NCI-H146 treated with DMSO at 0.1 percent for 48 hours (cell line): Measurements from ENCODE around the gene TMEM50B.
"Not testable (repeated sequence)": the region's sequence is repeated elsewhere in the genome, so short reads cannot be mapped to it uniquely, and the experiment has no call there.

ENCODE experiments used
- DNase-seq: peaks from one replicate; lab custom pipeline; 2025; ENCODE audit not compliant: unreplicated experiment; lab: John Stamatoyannopoulos, UW

The TMEM50B gene

DNA sequence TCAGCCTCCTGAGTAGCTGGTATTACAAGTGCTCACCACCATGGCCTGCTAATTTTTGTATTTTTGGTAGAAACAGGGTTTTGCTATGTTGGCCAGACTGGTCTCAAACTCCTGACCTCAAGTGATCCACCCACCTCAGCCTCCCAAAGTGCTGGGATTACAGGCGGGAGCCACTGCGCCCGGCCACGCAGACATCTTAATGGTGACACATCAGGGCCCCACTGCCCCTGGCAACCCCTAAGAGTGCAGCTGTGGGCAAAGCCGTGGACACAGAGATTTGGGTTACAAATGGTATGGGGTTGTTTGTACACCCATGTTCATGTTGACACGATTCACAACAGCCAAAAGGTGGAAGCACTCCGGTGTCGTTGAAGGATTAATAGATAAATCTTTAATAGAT is 46.8 kb downstream of the TMEM50B start:
- no peak for DNase-seq

DNA sequence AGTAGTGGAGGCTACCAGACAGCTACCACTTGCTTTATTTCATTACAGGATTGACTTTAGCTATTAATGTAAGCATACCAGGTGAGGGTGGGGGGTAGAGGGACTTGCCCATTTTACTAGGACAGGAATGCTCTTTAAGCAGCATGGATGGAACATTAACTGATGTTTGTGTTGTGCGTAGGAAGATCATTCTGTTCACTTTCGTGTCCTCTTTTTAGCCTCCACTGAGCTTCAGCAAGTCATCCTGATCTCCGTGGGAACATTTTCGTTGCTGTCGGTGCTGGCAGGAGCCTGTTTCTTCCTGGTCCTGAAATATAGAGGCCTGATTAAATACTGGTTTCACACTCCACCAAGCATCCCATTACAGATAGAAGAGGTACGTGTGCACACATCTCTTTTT is 47.3 kb downstream of the TMEM50B start:
- no peak for DNase-seq

DNA sequence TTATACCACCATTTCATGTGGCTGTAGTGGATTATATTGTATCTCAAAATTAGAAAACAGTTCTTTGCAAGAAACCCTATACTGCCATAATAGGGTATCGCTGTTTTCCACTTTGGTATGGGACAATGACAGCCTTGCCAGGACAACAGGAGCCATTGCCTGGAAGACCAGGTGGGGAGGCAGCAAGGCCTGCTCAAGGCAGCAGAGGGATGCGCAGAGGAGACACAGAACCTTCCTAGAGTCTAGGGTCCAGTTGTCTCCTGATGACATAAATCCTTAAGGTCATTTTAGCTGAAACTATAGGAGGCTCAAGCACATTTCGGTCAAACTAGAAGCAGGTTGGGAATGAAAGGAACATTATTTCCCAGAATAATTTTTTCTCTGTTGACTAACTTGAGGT is 48.9 kb downstream of the TMEM50B start:
- DNase-seq, result no peak

DNA sequence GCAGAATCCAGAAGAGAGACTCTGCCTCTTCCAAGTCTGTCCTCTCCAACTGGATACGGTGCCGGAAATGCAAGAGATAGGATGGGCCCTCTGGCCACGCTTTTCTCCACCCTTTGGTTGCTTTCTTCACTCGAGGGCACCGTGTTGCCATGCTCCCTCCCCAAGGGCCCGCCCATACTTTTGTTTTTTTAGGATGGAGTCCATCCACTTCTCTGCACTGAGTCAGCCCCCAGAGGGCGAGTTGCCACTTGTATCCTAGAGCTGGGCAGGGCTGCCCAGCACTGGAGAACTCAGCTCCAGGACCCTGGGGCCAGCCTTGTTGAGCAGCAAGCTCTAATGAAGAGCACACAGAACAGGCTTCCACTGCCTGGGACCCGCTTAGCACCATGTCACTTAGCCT is 51.1 kb downstream of the TMEM50B start:
- no peak for DNase-seq

DNA sequence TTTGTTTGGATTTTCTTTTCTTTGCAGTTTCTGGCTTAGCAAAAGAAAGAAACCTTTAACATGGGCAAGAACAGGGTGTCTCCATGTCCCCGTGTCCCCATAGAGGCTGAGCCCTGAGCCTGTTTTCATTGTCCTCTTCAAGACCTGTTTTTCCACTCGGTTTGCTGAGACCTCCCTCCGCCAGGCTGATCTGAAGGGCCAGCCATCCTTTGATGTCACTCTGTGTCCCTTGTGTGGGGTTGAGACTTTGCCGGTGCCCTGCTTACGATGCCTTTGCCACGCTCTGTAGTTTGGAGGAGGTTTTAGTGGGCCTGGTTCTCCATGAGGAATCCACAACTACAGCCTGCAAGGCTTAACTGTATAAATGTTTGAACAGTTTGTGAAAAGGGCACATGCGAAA is 52.7 kb downstream of the TMEM50B start:
- DNase-seq, result no peak

DNA sequence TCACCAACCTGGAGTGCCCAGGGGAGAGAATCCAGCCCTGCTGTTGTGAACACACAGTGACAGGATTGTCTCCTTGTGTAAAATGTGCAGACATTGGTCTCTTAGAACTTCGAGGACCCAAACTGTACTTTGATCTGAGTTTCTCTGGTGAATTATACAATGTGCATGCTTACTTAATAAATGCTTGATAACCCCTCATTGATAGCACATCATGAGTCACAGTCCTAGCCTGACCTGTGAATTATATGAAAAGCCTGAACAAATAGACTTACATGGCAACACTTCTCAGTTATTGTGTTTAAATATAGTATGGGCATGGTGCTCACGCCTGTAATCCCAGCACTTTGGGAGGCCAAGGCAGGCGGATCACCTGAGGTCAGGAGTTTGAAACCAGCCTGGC is 53.9 kb downstream of the TMEM50B start:
- DNase-seq, result no peak

DNA sequence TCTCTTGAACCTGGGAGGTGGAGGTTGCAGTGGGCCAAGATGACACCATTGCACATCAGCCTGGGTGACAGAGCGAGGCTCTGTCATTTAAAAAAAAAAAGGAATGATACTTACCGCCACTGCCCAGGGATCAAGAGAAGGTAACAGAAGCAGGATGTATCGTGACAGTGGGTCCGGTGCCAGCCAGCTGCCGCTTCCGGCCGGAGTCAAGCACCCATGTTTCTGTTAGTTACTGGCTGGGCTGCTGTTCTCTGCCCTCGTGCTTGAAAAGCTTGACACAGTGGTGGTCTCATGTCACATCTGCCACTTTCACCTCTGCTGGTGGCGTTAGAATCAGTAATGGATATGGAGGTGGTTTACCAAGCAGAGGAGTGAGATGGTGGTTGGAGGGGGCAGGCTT is 55.6 kb downstream of the TMEM50B start:
- no peak for DNase-seq

DNA sequence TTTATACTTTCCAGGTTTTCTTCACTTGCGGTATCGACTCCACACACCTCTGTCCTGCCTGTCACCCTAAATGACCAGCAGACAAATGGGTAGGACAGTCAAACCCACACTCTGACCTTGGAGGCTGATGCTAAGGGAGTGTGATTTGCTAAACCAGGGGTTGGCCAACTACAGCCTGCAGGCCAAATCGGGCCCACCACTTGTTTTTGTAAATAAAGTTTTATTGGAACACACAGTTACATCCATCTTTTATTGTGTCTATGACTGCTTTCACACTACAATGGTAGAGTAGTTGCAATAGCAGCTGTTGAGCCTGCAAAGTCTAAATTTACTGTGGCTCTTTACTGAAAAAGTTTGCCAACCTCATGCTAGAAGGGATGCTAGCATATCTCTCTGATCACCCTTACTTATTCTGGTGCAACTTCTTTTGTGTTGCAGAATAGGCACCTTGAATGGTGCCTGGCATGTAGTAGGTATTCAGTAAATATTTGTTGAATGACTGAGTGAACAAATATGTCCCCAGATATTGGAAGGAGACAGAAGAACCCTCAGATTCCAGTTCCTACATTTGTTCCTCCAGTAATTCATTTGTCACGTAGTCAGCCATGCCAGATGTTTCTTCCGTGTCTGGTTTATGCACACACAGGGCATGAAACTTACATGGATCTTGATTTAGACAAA is 57.9 kb downstream of the TMEM50B start:
- DNase-seq, result no peak

DNA sequence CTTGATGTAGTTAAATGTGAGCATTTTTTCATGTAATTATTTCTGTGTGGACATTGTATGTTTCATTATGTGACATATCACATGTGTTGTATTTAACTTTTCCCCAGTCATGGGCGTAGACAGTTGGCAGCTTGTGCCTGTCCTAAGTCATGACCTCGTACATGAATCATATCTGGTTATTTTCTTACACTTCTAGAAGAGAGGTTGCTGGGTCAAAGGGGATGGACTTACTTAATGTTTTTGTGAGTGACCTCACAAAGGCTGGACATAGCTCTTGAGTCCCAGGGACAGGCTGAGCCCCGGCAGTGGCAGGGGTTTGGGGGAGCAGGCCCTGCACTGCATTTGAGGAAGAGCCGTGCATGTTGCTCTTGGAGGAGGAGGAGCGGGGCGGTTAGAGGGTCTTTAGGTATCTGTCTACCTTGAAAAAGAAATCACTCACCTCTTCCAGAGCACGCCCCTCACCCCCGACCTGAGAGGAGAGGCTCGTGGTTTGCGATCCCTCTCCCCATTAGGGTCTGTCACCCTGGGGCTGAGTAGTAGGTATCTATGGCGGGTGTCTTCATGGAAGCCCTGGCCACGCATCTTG is 60.1 kb downstream of the TMEM50B start:
- DNase-seq, result no peak

DNA sequence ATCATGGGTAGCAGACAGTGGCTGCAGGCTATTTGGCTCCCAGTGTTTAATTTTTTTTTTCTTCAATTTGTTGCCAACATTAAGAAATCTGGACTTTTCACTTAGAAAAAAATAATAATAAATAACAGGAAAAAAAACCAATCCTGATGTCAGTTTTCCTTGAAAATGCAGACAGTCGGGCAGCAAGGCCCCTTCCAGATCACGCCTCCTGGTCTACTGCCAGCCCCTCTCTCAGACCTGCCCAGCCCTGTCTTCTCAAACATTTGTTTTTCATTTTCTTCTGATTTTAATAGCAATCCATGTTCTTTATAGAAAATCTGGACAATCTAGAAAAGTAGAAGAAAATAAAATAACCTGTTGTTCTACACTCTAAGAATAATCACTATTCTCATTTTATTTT is 61.1 kb downstream of the TMEM50B start:
- no peak for DNase-seq

DNA sequence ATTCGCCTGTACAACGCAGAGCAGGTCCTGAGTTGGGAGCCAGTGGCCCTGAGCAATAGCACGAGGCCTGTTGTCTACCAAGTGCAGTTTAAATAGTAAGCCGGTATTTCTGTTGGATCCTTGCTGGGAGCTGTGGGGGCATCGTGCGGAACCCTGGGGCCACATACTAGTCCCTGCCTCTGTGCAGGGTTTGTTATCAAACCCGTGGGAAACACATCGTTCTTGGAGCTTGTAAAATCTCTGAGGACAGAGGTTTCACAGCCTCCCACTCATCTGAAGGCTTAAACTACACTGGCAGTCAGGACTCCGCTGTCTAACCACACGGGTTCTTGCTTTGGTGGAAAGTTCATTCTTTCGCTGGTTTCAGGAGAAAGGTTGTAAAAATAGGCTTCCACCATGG is 64.8 kb downstream of the TMEM50B start:
- no peak for DNase-seq

DNA sequence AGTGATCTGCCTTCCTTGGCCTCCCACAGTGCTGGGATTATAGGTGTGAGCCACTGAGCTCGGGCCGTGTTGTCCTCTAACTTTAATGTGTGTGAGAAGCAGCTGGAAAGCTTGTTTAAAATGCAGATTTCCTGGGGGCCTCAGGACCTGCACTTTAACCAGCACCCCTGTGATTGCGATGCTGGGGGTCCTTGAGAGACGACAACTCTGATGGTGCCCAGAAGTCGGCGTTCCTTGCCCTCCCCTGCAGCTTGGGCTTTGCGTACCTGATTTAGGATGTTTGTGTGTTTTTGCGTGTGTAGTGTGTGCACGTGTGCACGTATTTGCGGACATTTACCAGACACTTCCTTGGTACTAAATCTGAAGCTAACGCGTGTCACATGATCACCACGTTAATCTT is 65.7 kb downstream of the TMEM50B start:
- no peak for DNase-seq

DNA sequence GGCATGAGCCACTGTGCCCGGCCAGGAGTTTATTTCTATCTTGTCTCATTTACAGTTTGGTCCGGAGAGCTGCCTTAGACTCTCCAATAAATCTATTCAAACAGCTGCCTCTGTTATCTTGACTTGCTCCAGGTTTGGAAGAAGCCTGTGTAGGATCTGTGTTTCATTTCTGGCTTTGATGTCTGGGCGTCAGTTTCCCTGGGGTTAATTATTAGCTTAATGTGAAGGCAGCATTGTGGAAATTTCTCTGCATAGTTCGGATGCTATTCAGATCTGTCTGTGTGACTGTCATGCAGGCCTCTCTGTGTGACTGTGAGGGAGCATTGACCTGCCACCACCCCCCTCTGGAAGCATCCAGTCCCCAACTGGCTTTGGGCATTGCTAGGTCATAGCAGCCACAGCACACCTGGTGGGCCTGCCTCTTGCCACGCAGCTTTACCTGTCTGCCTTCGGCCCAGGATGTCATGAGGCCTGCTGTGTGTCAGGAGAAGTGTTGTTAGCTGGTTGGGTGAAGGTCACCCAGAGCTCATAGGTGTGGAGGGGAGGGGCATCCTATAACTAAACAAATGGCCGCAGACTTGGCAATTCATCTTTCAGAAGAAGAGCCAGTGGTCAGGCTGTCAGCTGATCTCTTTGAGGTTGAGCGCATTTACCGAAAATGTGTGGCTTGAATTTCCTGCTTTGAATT is 66.8 kb downstream of the TMEM50B start:
- DNase-seq, result no peak

DNA sequence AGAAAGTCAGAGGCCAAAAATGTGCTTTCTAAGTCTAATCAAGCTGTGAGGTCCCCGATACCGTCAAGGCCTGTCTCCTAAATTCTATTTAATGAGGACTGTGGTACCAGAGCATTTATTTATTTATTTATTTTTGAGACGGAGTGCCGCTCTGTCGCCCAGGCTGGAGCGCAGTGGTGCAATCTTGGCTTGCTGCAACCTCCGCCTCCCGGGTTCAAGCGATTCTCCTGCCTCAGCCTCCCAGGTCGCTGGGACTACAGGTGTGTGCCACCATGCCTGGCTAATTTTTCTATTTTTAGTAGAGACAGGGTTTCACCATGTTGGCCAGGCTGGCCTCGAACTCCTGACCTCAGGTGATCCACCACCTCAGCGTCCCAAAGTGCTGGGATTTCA is 67.3 kb downstream of the TMEM50B start:
- DNase-seq, result not testable (repeated sequence)

DNA sequence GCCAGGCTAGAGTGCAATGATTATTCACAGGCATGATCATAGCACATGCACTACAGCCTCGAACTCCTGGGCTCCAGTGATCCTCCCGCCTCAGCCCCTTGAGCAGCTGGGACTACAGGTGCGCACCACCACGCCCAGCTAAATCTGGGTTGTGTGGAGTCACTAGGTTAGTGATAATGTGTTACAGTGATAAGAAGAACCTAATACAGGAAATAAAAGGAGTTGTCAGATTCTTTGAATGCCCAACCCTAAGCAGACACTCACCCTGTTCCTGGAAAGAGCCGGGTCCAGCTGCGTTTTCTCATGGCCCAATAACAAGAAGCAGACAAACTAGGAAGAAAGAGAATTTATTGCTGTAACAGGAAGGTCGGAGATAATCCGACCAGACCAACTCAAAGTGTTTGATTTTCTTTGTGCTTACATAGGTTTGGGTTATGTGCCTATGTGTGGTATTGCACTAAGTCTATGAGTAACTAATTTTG is 67.8 kb downstream of the TMEM50B start:
- DNase-seq, result no peak

DNA sequence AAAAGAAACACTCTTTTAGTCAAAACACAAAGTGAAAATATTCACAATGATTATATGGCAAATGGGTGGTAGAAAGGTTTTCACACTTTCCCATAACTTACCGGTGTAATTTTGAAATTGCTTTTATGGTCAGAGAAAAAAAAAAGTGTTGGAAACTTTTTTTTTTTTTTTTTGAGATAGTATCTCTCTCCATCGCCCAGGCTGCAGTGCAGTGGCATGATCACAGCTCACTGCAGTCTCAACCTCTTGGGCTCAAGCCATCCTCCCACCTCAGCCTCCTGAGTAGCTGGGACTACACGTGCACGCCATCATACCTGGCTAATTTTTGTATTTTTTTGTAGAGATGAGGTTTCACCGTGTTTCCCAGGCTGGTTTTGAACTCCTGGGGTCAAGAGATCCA is 73.3 kb downstream of the TMEM50B start:
- no peak for DNase-seq

DNA sequence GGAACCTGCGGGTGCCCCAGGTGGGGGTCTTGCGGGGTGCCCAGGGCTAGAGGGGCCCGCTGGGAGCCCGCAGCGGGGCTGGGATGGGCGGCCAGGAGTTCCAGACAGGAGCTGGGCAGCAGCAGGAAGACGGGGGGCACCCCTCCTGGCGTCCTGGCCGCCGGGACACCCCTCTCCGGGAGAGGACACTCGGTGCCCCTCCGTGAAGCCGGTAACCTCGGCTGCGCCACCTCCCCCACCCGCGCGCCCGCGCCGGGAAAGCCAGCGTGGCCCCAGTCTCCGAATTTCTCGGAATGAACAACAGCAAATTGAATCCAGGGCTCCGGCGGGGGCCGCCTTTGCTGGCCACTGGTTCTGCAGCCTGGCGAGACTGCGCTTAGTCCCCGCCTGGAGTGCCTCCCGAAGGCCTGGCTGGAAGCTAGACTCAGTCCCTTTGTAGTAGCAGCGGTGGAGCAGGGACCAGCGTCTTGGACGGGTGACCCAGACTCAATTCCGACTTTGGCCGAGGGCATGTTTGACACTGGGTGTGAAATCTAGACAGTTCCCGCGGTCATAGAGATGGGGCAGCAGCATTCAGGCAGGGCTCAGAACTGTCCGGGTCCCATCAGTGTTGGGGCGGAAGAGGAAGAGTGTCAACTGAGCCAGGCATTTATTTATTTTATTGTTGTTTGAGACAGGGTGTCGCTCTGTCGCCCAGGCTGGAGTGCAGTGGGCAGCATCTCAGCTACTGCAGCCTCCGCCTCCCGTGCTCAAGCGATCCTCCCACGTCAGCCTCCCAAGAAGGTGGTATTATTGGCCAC is 75.8 kb downstream of the TMEM50B start:
- no peak for DNase-seq

DNA sequence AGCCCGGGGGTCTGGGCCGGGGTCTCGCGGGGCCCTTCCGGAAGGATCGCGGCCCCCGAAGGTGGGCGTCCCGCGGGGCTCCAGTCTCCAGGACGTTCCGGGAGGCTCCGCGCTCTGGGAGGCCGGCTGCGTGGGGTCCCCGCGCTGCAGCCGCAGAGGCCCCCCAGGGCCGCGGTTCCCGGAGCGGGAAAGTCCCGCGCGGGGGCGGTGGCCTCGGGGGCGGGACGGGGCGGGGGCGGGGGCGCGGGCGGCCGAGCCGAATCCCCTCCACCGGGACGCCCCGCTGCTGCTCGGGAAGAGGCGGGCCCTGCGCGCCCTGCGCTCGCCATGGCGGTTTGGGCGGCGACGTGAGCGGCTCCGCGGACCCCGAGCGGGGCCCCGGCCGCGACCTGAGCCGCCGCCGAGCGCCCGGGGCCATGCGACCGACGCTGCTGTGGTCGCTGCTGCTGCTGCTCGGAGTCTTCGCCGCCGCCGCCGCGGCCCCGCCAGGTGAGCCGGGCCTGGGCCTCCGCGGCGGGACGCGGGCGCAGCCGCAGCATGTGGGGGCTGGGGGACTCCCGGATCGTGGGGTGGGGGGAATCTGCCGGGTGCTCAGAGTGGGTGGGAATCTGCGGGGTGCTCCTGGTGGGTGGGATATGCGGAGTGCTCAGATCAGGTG is 76.5 kb downstream of the TMEM50B start, which contains the start of gene IFNGR2:
Gene IFNGR2, plus strand, starts transcription at position 286 of the 658 bp plus-strand sequence. Its CDS starts 131 bp downstream, at position 417.
- no peak for DNase-seq

DNA sequence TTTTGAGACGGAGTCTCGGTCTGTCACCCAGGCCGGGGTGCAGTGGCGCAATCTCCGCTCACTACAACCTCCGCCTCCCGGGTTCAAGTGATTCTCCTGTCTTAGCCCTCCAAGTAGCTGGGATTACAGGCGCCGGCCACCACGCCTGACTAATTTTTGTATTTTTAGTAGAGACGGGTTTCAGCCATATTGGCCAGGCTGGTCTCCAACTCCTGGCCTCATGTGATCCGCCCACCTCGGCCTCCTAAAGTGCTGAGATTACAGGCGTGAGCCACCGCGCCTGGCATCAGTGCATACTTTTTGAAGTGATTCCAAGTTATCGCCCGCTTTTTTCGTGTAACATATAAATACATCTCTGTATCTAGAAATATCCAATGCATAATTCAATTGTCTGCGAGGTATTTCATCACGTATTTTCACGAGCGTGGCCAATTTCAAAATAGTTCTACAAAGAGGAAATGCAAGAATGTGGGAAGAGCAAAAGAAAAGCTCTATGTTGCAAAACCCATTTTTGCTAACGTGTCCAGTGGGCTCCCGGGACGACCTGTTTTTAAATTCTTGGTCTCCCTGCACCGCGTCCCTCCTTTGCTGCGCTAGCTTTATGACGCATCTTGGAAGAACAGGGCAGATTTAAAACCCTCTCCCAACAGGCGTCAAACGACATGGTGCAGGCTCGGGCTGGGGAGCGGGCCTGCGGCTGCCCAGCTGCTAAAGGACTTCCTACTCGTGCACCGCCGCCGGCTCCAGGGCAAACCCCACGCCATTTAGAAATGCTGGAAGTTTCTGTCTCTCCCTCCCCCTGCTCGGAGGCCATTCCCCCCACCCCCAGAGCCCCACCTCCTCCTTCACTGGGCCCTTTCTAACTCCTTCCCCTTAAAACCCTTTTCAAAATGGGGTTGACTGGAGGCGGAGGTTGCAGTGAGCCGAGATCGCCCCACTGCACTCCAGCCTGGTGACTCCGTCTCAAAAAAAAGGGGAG is 77.5 kb downstream of the TMEM50B start:
- no peak for DNase-seq

DNA sequence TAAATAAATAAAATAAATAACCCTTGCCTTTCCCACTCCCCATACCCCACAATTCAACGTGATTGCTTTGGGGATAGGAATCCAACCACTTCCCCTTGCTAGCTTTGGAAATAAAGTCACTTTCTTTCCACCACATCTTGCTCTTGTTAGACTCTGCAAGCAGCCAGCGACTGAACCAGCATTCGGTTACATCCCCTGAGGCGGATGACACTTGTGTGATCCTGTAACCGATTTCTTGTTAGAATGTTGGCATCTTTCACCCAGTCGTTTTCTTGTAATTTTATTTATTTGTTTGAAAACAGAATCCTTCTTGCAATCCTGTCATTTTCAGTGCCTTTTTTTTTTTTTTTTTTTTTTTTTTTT is 78.2 kb downstream of the TMEM50B start:
- DNase-seq, result no peak
